GM12878 (cell line): Measurements from ENCODE around the gene TMEM114. TPM values are rescaled to one million over a fixed set of nuclear protein-coding genes. Genes with fewer than 3 reads are reported as not detected.

Experiments used
- ATAC-seq: fragments of 200-7000 bp; cut with Tn5 transposase; 3 replicates; pipeline ENCODE4 v1.9.1; 2020; ENCODE audit warnings: mild to moderate bottlenecking, moderate library complexity
- BruUV-seq: library from RNA; stranded (reverse); fragments of 400-500 nt; replicated peaks from 2 replicates; lab custom pipeline; 2021; lab: Mats Ljungman, UMichigan
- CTCF ChIA-PET: fragments of 300-600 bp; sonication (Branson Sonifier 250); formaldehyde crosslinking; extraction: SDS; loops from one replicate; lab custom pipeline; 2021; ENCODE audit warnings: inconsistent platforms; lab: Yijun Ruan, JAX
- POLR2A ChIA-PET: fragments of 350-600 bp; formaldehyde crosslinking; extraction: SDS; loops from one replicate; lab custom pipeline; 2021; ENCODE audit warnings: inconsistent platforms; lab: Charles Lee
- RAD21 ChIA-PET: fragments of 300-600 bp; sonication (Branson Sonifier 250); formaldehyde crosslinking; loops from one replicate; lab custom pipeline; 2023; ENCODE audit warnings: antibody characterized with exemption; ENCODE audit not compliant: unreplicated experiment; lab: Charles Lee
- SMC1A ChIA-PET: fragments of 300-600 bp; sonication (Branson Sonifier 250); formaldehyde crosslinking; loops from one replicate; lab custom pipeline; 2023; ENCODE audit not compliant: unreplicated experiment, uncharacterized antibody; lab: Charles Lee
- DNase-seq: peaks from one replicate; pipeline ENCODE4 v3.0.0-alpha.2; 2011; ENCODE audit warnings: low read depth, low spot score
- FAIRE-seq: peaks from 3 replicates; lab custom pipeline; 2011; peaks lifted over from hg19 to GRCh38; lab: Jason Lieb, UNC
- H2AFZ ChIP-seq: 2 replicates; pipeline ENCODE4 v1.6.0; 2011; ENCODE audit warnings: low read depth, low read length, control low read depth; ENCODE audit not compliant: control insufficient read depth
- H3K27ac ChIP-seq: 2 replicates; pipeline ENCODE4 v1.5.1; 2011; ENCODE audit warnings: control low read depth; ENCODE audit not compliant: control insufficient read depth, insufficient read depth
- H3K27me3 ChIP-seq, 2 experiments: replicated peaks in 1 of 2; 2 replicates each; pipeline versions ENCODE4 v1.6.0 to v1.6.1; 2011; ENCODE audit warnings: low read length in 1 of 2; ENCODE audit not compliant: control insufficient read depth in 2 of 2, insufficient read depth in 2 of 2
- H3K36me3 ChIP-seq, 2 experiments: 2 replicates each; pipeline ENCODE4 v1.5.1; 2011; ENCODE audit warnings: low read length in 1 of 2; ENCODE audit not compliant: control insufficient read depth in 2 of 2, insufficient read depth in 2 of 2
- H3K4me1 ChIP-seq: 2 replicates; pipeline ENCODE4 v1.6.1; 2011; ENCODE audit warnings: mild to moderate bottlenecking, low read length, moderate library complexity, mixed read lengths; ENCODE audit not compliant: control insufficient read depth, insufficient read depth
- H3K4me2 ChIP-seq: 2 replicates; pipeline ENCODE4 v1.6.0; 2011; ENCODE audit warnings: control low read depth; ENCODE audit not compliant: control insufficient read depth, insufficient read depth
- H3K4me3 ChIP-seq: fragments of 200-600 bp; sonication (generic); 2 replicates; pipeline ENCODE4 v1.5.1; 2016
- H3K79me2 ChIP-seq: 2 replicates; pipeline ENCODE4 v1.6.0; 2011; ENCODE audit warnings: low read length; ENCODE audit not compliant: control insufficient read depth, insufficient read depth
- H3K9ac ChIP-seq: 2 replicates; pipeline ENCODE4 v1.8.0; 2011; ENCODE audit warnings: low read length, control low read depth, mixed read lengths; ENCODE audit not compliant: control insufficient read depth, insufficient read depth
- H3K9me3 ChIP-seq: replicated peaks from 3 replicates; pipeline ENCODE4 v1.5.1; 2011; ENCODE audit warnings: mild to moderate bottlenecking, low read length; ENCODE audit not compliant: control insufficient read depth, insufficient read depth
- H4K20me1 ChIP-seq: 2 replicates; pipeline ENCODE4 v1.6.0; 2011; ENCODE audit not compliant: control insufficient read depth, insufficient read depth
- BACH1 ChIP-seq: fragments of 450-650 bp; IDR thresholded peaks from 2 replicates; pipeline ENCODE4 v1.6.1; 2017; ENCODE audit warnings: mild to moderate bottlenecking, borderline replicate concordance
- CBFB ChIP-seq: IDR thresholded peaks from 2 replicates; pipeline ENCODE4 v1.6.1; 2016; ENCODE audit warnings: antibody characterized with exemption, low read depth
- GATAD2B ChIP-seq: fragments of 450-650 bp; conservative IDR thresholded peaks from 2 replicates; pipeline ENCODE4 v1.6.1; 2017; ENCODE audit warnings: low read depth, mild to moderate bottlenecking, moderate library complexity
- HDGF ChIP-seq: fragments of 450-650 bp; IDR thresholded peaks from 2 replicates; pipeline ENCODE4 v1.6.1; 2016; ENCODE audit warnings: antibody characterized with exemption
- KLF5 ChIP-seq: fragments of 450-650 bp; IDR thresholded peaks from 2 replicates; pipeline ENCODE4 v1.6.1; 2014; ENCODE audit warnings: mild to moderate bottlenecking; ENCODE audit not compliant: partially characterized antibody
- MYC ChIP-seq: IDR thresholded peaks from 2 replicates; pipeline ENCODE4 v1.6.1; 2011; ENCODE audit warnings: mild to moderate bottlenecking, low read length, moderate library complexity, inconsistent platforms; ENCODE audit not compliant: insufficient read depth, insufficient replicate concordance, insufficient read length, severe bottlenecking
- SMAD5 ChIP-seq: IDR thresholded peaks from 2 replicates; pipeline ENCODE4 v1.6.1; 2016; ENCODE audit warnings: antibody characterized with exemption, low read depth
- WGBS: methylation state at CpG from one replicate; pipeline ENCODE4 v1.1.6; 2016; ENCODE audit warnings: low lambda C conversion rate; ENCODE audit not compliant: insufficient replicate concordance, insufficient coverage; ENCODE audit errors: missing lambda C conversion rate; 5-methylcytosine and 5-hydroxymethylcytosine counted together
- in situ Hi-C: fragments of 300-500 bp; cut with MboI; formaldehyde crosslinking; loops from 9 replicates; pipeline ENCODE4 v1.14.3; 2018; ENCODE audit warnings: mixed read lengths
- intact Hi-C: fragments of 100-400 bp; cut with micrococcal nuclease; formaldehyde crosslinking; loops from one replicate; pipeline ENCODE4 v1.14.2; 2022; ENCODE audit not compliant: unreplicated experiment
- polyA plus RNA-seq, 11 experiments: library from polyadenylated mRNA; depleted of rRNA in 4 of 11; unstranded in 6 of 11; stranded (reverse) in 5 of 11; fragments of >200 nt; fragmentation: Nextera tagmentation in 4 of 11; fragmentation: Illumina TruSeq in 1 of 11; extraction: Ambion mirVana in 4 of 11; extraction: Trizol in 1 of 11; gene quantifications; 1 replicate in 1 of 11; 2 replicates in 10 of 11; pipeline versions ENCODE4 v1.2.1 to v1.2.3, GENCODE V29; 2011 to 2016; ENCODE audit warnings: inconsistent platforms in 2 of 11, missing spikeins in 2 of 11, low read depth in 1 of 11
- total RNA-seq, 4 experiments: library from RNA; depleted of rRNA in 3 of 4; stranded (reverse); fragments of >200 nt in 3 of 4; fragmentation: Illumina TruSeq in 1 of 4; extraction: Trizol in 1 of 4; gene quantifications; 2 replicates each; pipeline versions ENCODE4 v1.2.1 to v1.2.3, GENCODE V29; 2013 to 2021
- TF ChIP-seq, protein P1 (sequence below): fragments of 450-650 bp; formaldehyde crosslinking; IDR thresholded peaks from 2 replicates; pipeline ENCODE4 v1.4.0; 2020; ENCODE audit warnings: mild to moderate bottlenecking, moderate library complexity
- TF ChIP-seq, protein P2 (sequence below): fragments of 450-650 bp; IDR thresholded peaks from 2 replicates; pipeline ENCODE4 v1.6.1; 2017; ENCODE audit warnings: mild to moderate bottlenecking, moderate library complexity
- TF ChIP-seq, protein P3 (sequence below): fragments of 450-650 bp; IDR thresholded peaks from 2 replicates; pipeline ENCODE4 v1.6.1; 2017; ENCODE audit warnings: antibody characterized with exemption, mild to moderate bottlenecking, moderate library complexity

The TMEM114 gene
- total and polyA plus RNA-seq, 10 of the 15 experiments (the other 5 are each of a cell fraction or from before 2014, with no cell fraction given): not detected

DNA sequence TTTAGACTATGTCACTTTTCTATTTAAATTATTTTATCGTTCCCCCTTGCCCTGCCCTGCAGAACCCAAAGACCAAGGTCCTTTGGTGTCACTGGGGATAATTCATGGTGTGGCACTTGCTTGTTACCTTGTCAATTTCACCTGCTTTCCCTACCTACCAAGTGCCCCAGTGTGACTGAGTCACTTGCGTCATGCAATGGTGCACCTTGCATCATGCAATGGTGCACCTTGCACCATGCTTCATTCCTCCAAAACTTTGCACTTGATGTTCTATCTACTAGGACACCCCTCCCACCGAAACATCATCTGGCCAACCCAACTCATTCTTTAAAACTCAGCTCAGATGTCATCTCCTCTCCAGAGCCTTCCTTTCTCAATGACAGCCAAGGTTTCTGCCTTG, 47.1 kb downstream of the TMEM114 start:
- RAD21 ChIA-PET: no interaction called here
- TF ChIP-seq HDGF: no peak
- TF ChIP-seq MYC: no peak
- TF ChIP-seq KLF5: no peak
- no peak for TF ChIP-seq BACH1
- no peak for TF ChIP-seq GATAD2B
- TF ChIP-seq SMAD5: no peak
- TF ChIP-seq, protein P1, sequence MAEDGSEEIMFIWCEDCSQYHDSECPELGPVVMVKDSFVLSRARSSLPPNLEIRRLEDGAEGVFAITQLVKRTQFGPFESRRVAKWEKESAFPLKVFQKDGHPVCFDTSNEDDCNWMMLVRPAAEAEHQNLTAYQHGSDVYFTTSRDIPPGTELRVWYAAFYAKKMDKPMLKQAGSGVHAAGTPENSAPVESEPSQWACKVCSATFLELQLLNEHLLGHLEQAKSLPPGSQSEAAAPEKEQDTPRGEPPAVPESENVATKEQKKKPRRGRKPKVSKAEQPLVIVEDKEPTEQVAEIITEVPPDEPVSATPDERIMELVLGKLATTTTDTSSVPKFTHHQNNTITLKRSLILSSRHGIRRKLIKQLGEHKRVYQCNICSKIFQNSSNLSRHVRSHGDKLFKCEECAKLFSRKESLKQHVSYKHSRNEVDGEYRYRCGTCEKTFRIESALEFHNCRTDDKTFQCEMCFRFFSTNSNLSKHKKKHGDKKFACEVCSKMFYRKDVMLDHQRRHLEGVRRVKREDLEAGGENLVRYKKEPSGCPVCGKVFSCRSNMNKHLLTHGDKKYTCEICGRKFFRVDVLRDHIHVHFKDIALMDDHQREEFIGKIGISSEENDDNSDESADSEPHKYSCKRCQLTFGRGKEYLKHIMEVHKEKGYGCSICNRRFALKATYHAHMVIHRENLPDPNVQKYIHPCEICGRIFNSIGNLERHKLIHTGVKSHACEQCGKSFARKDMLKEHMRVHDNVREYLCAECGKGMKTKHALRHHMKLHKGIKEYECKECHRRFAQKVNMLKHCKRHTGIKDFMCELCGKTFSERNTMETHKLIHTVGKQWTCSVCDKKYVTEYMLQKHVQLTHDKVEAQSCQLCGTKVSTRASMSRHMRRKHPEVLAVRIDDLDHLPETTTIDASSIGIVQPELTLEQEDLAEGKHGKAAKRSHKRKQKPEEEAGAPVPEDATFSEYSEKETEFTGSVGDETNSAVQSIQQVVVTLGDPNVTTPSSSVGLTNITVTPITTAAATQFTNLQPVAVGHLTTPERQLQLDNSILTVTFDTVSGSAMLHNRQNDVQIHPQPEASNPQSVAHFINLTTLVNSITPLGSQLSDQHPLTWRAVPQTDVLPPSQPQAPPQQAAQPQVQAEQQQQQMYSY: no peak
- TF ChIP-seq CBFB: no peak
- TF ChIP-seq, protein P2, sequence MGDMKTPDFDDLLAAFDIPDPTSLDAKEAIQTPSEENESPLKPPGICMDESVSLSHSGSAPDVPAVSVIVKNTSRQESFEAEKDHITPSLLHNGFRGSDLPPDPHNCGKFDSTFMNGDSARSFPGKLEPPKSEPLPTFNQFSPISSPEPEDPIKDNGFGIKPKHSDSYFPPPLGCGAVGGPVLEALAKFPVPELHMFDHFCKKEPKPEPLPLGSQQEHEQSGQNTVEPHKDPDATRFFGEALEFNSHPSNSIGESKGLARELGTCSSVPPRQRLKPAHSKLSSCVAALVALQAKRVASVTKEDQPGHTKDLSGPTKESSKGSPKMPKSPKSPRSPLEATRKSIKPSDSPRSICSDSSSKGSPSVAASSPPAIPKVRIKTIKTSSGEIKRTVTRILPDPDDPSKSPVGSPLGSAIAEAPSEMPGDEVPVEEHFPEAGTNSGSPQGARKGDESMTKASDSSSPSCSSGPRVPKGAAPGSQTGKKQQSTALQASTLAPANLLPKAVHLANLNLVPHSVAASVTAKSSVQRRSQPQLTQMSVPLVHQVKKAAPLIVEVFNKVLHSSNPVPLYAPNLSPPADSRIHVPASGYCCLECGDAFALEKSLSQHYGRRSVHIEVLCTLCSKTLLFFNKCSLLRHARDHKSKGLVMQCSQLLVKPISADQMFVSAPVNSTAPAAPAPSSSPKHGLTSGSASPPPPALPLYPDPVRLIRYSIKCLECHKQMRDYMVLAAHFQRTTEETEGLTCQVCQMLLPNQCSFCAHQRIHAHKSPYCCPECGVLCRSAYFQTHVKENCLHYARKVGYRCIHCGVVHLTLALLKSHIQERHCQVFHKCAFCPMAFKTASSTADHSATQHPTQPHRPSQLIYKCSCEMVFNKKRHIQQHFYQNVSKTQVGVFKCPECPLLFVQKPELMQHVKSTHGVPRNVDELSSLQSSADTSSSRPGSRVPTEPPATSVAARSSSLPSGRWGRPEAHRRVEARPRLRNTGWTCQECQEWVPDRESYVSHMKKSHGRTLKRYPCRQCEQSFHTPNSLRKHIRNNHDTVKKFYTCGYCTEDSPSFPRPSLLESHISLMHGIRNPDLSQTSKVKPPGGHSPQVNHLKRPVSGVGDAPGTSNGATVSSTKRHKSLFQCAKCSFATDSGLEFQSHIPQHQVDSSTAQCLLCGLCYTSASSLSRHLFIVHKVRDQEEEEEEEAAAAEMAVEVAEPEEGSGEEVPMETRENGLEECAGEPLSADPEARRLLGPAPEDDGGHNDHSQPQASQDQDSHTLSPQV: no peak
- TF ChIP-seq, protein P3, sequence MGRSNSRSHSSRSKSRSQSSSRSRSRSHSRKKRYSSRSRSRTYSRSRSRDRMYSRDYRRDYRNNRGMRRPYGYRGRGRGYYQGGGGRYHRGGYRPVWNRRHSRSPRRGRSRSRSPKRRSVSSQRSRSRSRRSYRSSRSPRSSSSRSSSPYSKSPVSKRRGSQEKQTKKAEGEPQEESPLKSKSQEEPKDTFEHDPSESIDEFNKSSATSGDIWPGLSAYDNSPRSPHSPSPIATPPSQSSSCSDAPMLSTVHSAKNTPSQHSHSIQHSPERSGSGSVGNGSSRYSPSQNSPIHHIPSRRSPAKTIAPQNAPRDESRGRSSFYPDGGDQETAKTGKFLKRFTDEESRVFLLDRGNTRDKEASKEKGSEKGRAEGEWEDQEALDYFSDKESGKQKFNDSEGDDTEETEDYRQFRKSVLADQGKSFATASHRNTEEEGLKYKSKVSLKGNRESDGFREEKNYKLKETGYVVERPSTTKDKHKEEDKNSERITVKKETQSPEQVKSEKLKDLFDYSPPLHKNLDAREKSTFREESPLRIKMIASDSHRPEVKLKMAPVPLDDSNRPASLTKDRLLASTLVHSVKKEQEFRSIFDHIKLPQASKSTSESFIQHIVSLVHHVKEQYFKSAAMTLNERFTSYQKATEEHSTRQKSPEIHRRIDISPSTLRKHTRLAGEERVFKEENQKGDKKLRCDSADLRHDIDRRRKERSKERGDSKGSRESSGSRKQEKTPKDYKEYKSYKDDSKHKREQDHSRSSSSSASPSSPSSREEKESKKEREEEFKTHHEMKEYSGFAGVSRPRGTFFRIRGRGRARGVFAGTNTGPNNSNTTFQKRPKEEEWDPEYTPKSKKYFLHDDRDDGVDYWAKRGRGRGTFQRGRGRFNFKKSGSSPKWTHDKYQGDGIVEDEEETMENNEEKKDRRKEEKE: no peak
- TF ChIP-seq, all 136 proteins: peak for 0
- Histone ChIP-seq H2AFZ (no peak overlapping the region), H3K27ac (no peak overlapping the region), H3K9me3 (no peaks in the 10 kb centered on the region), H3K27me3 (peaks cover 0 to 3% of the 10 kb centered on the region in 2 experiments; a peak in 2 of 4 replicates), H3K79me2 (no peaks in the 10 kb centered on the region), H3K36me3 (no peaks in the 10 kb centered on the region), H3K4me2 (no peak overlapping the region), H3K4me3 (no peak overlapping the region), H3K9ac (no peak overlapping the region), H4K20me1 (no peaks in the 10 kb centered on the region; the same call in 1 of the 2 replicates), H3K4me1 (no peaks in the 10 kb centered on the region)
- FAIRE-seq: no peak
- ATAC-seq: no peak
- ChIA-PET CTCF (interaction anchor here (1.0 kb wide), 1 partner anchor 24 kb away, joined by 3 read pairs; no protein-coding TSS in a partner anchor), SMC1A (no interaction called here), POLR2A (no interaction called here)
- intact Hi-C loops (no loop called here), in situ Hi-C loops (no loop called here)
- WGBS: 32% methylated on average over 3 of the region's 3 CpGs
- no TSS peak for BruUV-seq
- no peak for DNase-seq
